Central memory CD8-positive, alpha-beta T cell (primary cell): Measurements from ENCODE around the gene RHBDL2.
"Not testable (repeated sequence)": the region's sequence is repeated elsewhere in the genome, so short reads cannot be mapped to it uniquely, and the experiment has no call there.

Experiments used
- ATAC-seq: fragments of 150-1000 bp; cut with Tn5 transposase; replicated peaks from 2 replicates; pipeline ENCODE4 v1.10.0; 2022; ENCODE audit warnings: mild to moderate bottlenecking, moderate FRiP score, moderate number of reproducible peaks; ENCODE audit not compliant: poor library complexity, severe bottlenecking; ENCODE audit errors: extremely low read depth
- DNase-seq, 2 donors: peaks; one replicate each; pipeline ENCODE4 v3.0.0; 2021; ENCODE audit warnings: low spot score in 2 of 2
- H3K27ac Mint-ChIP-seq: one replicate; pipeline ENCODE4 v1.8.0; 2022; ENCODE audit warnings: low read depth, mild to moderate bottlenecking, moderate library complexity, mixed read lengths
- H3K27me3 Mint-ChIP-seq: one replicate; pipeline ENCODE4 v1.8.0; 2022; ENCODE audit warnings: mixed read lengths
- H3K36me3 Mint-ChIP-seq: one replicate; pipeline ENCODE4 v1.8.0; 2022; ENCODE audit warnings: mild to moderate bottlenecking, moderate library complexity, mixed read lengths; ENCODE audit not compliant: insufficient read depth
- H3K4me1 Mint-ChIP-seq: one replicate; pipeline ENCODE4 v1.8.0; 2022; ENCODE audit warnings: mixed read lengths
- H3K4me3 Mint-ChIP-seq: one replicate; pipeline ENCODE4 v1.8.0; 2022; ENCODE audit warnings: mild to moderate bottlenecking, moderate library complexity, mixed read lengths
- H3K9me3 Mint-ChIP-seq: one replicate; pipeline ENCODE4 v1.8.0; 2022; ENCODE audit warnings: mixed read lengths

RHBDL2 gene

GRCh38 chr1:38941527-38942019, at the start of gene RHBDL2:
Gene RHBDL2, minus strand, starts transcription at chr1:38941830. Its CDS starts 22,618 bp downstream, at chr1:38919212.
- Mint-ChIP-seq H3K4me1 (no peaks in the 10 kb centered on the region), H3K4me3 (no peak within 1 kb of the TSS), H3K27me3 (peaks cover 41% of the 10 kb centered on the region), H3K36me3 (no peaks in the 10 kb centered on the region), H3K9me3 (no peaks in the 10 kb centered on the region), H3K27ac (no peak within 1 kb of the TSS)
- no peak for DNase-seq
- ATAC-seq = no peak

- peak; percentile 92 for ATAC-seq
- Mint-ChIP-seq H3K9me3 (no peaks in the 10 kb centered on the region), H3K27me3 (no peaks in the 10 kb centered on the region), H3K4me3 (peak within 1 kb of the TSS; percentile 81), H3K4me1 (peaks cover 37% of the 10 kb centered on the region), H3K36me3 (peaks cover 32% of the 10 kb centered on the region), H3K27ac (peak within 1 kb of the TSS; percentile 67)
- peak; percentile 88 to 93 for DNase-seq
These were observed 49.4 kb upstream of the RHBDL2 start, which contains the start of gene AKIRIN1 for GRCh38 chr1:38990738-38991637. Gene AKIRIN1, plus strand, starts transcription at chr1:38991276. Its CDS starts 105 bp downstream, at chr1:38991381.

DNA sequence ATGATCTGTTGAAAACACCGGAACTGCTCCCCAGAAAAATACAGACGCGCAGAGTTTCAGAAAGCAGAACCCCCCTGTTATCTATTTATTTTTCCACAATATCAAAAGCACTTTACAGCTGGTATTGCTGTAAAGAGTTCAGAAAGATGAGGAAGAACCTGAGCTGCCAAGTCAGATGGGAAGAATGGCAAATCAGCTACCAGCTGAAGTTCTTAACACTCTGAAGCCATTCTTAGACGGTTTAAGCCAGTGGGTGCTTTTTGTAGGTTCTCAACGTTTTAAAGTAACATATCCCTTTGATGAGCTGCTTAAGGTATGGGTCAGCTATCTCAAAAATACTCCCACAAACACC, 48.7 kb upstream of the RHBDL2 start:
- Mint-ChIP-seq H3K36me3 (peaks cover 27% of the 10 kb centered on the region), H3K9me3 (no peaks in the 10 kb centered on the region), H3K4me1 (peaks cover 33% of the 10 kb centered on the region), H3K27ac (peak overlapping the region; percentile 67), H3K4me3 (peak overlapping the region; percentile 81), H3K27me3 (no peaks in the 10 kb centered on the region)
- ATAC-seq (peak; percentile 3), DNase-seq (no peak)

DNA sequence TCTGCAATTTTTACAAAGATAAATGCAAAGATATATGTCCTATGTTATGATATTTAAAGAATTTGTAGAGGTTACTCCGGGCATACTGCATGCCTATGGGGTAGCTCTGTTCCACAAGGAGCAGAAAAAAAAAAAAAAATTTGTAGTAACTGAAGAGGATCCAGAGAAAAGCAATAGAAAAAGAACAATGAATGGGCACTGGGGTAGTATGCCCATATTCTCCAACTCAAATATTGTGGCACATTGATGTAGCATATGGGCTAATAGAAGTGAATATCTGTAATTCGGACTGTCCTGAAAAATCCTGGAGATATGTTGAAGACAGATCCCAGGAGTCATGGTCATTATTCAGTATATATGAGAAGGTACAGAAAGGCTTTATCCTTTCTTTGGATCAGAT, 48.3 kb upstream of the RHBDL2 start:
- Mint-ChIP-seq H3K27ac (peak overlapping the region; percentile 59), H3K9me3 (no peaks in the 10 kb centered on the region), H3K27me3 (no peaks in the 10 kb centered on the region), H3K4me1 (peaks cover 29% of the 10 kb centered on the region), H3K4me3 (peak overlapping the region; percentile 81), H3K36me3 (peaks cover 23% of the 10 kb centered on the region)
- ATAC-seq = no peak
- no peak for DNase-seq

GRCh38 chr1:38979380-38979779, 37.8 kb upstream of the RHBDL2 start:
- not testable (repeated sequence) for H3K4me1 Mint-ChIP-seq, H3K4me3 Mint-ChIP-seq, ATAC-seq, H3K9me3 Mint-ChIP-seq, H3K36me3 Mint-ChIP-seq, H3K27me3 Mint-ChIP-seq, H3K27ac Mint-ChIP-seq, DNase-seq

GRCh38 chr1:38978245-38978542, 36.6 kb upstream of the RHBDL2 start:
- H3K4me3 Mint-ChIP-seq, H3K9me3 Mint-ChIP-seq, H3K27ac Mint-ChIP-seq, DNase-seq, H3K36me3 Mint-ChIP-seq, H3K4me1 Mint-ChIP-seq, H3K27me3 Mint-ChIP-seq, ATAC-seq: not testable (repeated sequence)

GRCh38 chr1:38977399-38978244, 36.0 kb upstream of the RHBDL2 start:
- H3K9me3 Mint-ChIP-seq, H3K4me1 Mint-ChIP-seq, H3K27me3 Mint-ChIP-seq, H3K27ac Mint-ChIP-seq, H3K36me3 Mint-ChIP-seq: not testable (repeated sequence)
- H3K4me3 Mint-ChIP-seq = peak overlapping the region; percentile 40
- DNase-seq (peak; percentile 28 to 64), ATAC-seq (peak; percentile 77)

DNA sequence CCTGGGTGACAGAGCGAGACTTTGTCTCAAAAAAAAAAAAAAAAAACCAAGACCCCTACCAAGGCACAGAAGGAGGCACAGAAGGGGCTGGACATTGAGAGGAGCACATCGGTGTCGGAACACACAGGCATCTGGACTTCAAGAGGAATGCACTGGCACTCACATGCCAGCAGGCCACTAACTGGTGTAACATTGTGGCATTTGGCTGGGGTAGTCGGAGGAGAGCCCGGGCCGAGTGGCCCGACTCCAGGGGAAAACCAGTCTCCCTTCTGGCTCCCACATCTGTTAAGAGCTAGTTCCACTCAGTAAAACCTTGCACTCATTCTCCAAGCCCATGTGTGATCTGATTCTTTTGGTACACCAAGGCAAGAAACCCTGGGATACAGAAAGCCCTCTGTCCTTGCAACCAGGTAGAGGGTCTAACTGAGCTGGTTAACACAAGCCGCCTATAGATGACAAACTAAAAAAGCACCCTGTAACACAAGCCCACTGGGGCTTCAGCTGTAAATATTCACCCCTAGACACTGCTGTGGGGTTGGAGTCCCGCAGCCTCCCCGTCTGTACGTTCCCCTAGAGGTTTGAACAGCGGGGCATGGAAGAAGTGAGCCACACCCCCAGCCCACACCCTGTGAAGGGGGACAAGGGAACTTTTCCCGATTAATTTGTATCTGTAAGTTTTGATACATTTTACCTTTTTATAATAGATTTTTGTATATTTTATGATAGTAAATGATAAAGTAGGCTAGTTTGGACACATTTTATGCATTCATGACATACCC, 32.2 kb upstream of the RHBDL2 start:
- no peak overlapping the region for H3K4me3 Mint-ChIP-seq
- H3K36me3 Mint-ChIP-seq = peaks cover 5% of the 10 kb centered on the region
- H3K4me1 Mint-ChIP-seq = no peaks in the 10 kb centered on the region
- ATAC-seq = no peak
- no peaks in the 10 kb centered on the region for H3K9me3 Mint-ChIP-seq
- H3K27me3 Mint-ChIP-seq = no peaks in the 10 kb centered on the region
- DNase-seq = no peak
- H3K27ac Mint-ChIP-seq = no peak overlapping the region

DNA sequence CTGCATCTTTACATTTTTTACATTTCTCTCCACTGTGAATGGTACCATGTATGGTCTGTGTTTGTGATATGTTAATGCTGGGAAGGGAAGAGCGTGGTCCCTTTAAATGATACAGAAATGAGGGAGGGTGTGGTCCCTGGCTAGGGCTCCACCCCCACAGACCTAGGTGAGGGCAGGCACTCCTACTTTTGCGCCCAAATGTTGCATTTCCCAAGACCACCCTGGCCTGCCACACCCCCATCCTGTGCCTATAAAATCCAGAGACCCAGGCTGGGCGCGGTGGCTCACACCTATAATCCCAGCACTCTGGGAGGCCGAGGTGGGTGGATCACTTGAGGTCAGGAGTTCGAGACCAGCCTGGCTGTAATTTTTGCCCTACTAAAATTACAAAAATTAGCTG, 31.5 kb upstream of the RHBDL2 start:
- H3K9me3 Mint-ChIP-seq, H3K4me1 Mint-ChIP-seq, H3K27ac Mint-ChIP-seq, H3K27me3 Mint-ChIP-seq, H3K36me3 Mint-ChIP-seq, DNase-seq, H3K4me3 Mint-ChIP-seq, ATAC-seq: not testable (repeated sequence)

GRCh38 chr1:38964140-38964548, 22.5 kb upstream of the RHBDL2 start:
- H3K27me3 Mint-ChIP-seq = no peaks in the 10 kb centered on the region
- no peak overlapping the region for H3K27ac Mint-ChIP-seq
- H3K4me3 Mint-ChIP-seq = no peak overlapping the region
- peaks cover 1% of the 10 kb centered on the region for H3K36me3 Mint-ChIP-seq
- DNase-seq = no peak
- no peaks in the 10 kb centered on the region for H3K9me3 Mint-ChIP-seq
- ATAC-seq = peak; percentile 40
- no peaks in the 10 kb centered on the region for H3K4me1 Mint-ChIP-seq

DNA sequence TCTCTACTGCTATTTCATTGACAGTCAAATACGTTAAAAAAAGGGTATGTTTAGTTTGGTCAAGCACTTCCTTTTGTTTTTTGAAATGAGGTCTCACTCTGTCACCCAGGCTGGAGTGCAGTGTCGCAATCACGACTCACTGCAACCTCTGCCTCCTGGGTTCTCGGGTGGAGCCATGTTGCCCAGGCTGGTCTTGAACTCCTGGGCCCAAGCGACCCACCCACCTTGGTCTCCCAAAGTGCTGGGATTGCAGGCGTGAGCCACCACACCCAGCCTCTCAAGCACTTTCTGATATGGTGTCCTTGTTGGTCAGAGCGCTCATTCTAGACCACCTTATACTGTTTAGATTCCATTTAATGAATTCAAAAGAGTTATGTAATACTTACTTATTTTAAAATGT, 20.9 kb upstream of the RHBDL2 start:
- Mint-ChIP-seq H3K27me3 (no peaks in the 10 kb centered on the region), H3K4me3 (no peak overlapping the region), H3K36me3 (peaks cover 1% of the 10 kb centered on the region), H3K27ac (no peak overlapping the region), H3K4me1 (no peaks in the 10 kb centered on the region), H3K9me3 (no peaks in the 10 kb centered on the region)
- ATAC-seq (no peak), DNase-seq (no peak)

GRCh38 chr1:38962113-38962512, 20.5 kb upstream of the RHBDL2 start:
- Mint-ChIP-seq H3K4me3 (no peak overlapping the region), H3K4me1 (no peaks in the 10 kb centered on the region), H3K36me3 (peaks cover 1% of the 10 kb centered on the region), H3K27me3 (no peaks in the 10 kb centered on the region), H3K9me3 (no peaks in the 10 kb centered on the region), H3K27ac (no peak overlapping the region)
- ATAC-seq (no peak), DNase-seq (no peak)
